Osteoblast (primary cell): ENCODE data around the gene C5orf24. TPM values are rescaled to one million over a fixed set of nuclear protein-coding genes. Genes with fewer than 3 reads are reported as not detected.
A peak's percentile ranks its signal among the peaks of the same experiment; 100 is the strongest.

Source experiments
- DNase-seq: peaks from one replicate; pipeline ENCODE4 v3.0.0; 2011; ENCODE audit warnings: low spot score, mixed read lengths; ENCODE audit not compliant: insufficient read length; ENCODE audit errors: missing footprints
- H2AFZ ChIP-seq: 2 replicates; pipeline ENCODE4 v1.6.0; 2011; ENCODE audit warnings: mild to moderate bottlenecking, low read length
- H3K27ac ChIP-seq: 2 replicates; pipeline ENCODE4 v1.5.1; 2011; ENCODE audit warnings: mild to moderate bottlenecking, low read depth, low read length, moderate library complexity
- H3K27me3 ChIP-seq: 2 replicates; pipeline ENCODE4 v1.6.0; 2012; ENCODE audit warnings: mild to moderate bottlenecking, control low read depth, inconsistent platforms, low read length, moderate library complexity; ENCODE audit not compliant: insufficient read depth
- H3K36me3 ChIP-seq: 2 replicates; pipeline ENCODE4 v1.5.1; 2011; ENCODE audit warnings: mild to moderate bottlenecking, low read length, control low read depth, moderate library complexity; ENCODE audit not compliant: insufficient read depth
- H3K4me1 ChIP-seq: 2 replicates; pipeline ENCODE4 v1.5.1; 2011; ENCODE audit warnings: mild to moderate bottlenecking, low read length, control low read depth, moderate library complexity; ENCODE audit not compliant: insufficient read depth
- H3K4me2 ChIP-seq: 2 replicates; pipeline ENCODE4 v1.6.0; 2011; ENCODE audit warnings: mild to moderate bottlenecking, low read length; ENCODE audit not compliant: insufficient read depth
- H3K4me3 ChIP-seq: fragments of 200-600 bp; sonication (generic); 3 replicates; pipeline ENCODE4 v1.5.1; 2012; ENCODE audit warnings: mild to moderate bottlenecking, low read length, inconsistent platforms; ENCODE audit not compliant: insufficient read depth
- H3K79me2 ChIP-seq: 2 replicates; pipeline ENCODE4 v1.6.0; 2012; ENCODE audit warnings: mild to moderate bottlenecking, low read length, control low read depth, inconsistent platforms; ENCODE audit not compliant: insufficient read depth
- H3K9me3 ChIP-seq: 2 replicates; pipeline ENCODE4 v1.5.1; 2011; ENCODE audit warnings: low read depth, low read length, control low read depth
- H4K20me1 ChIP-seq: 2 replicates; pipeline ENCODE4 v1.6.0; 2012; ENCODE audit warnings: mild to moderate bottlenecking, low read length, control low read depth; ENCODE audit not compliant: insufficient read depth
- total RNA-seq: library from RNA; depleted of rRNA; stranded (reverse); fragments of >200 nt; gene quantifications from 2 replicates; pipeline ENCODE4 v1.2.3, GENCODE V29; 2012
- TF ChIP-seq, protein P1 (sequence below): IDR thresholded peaks from 2 replicates; pipeline ENCODE4 v1.5.1; 2011; ENCODE audit warnings: mild to moderate bottlenecking, low read depth, low read length, moderate library complexity; ENCODE audit errors: extremely low read depth

Gene C5orf24
- total RNA-seq, 1 donor, result 46.3 TPM

GRCh38 chr5:134873494-134873893 lies 27.7 kb downstream of the C5orf24 start:
- peak overlapping the region; percentile 83 for H3K27ac ChIP-seq
- H2AFZ ChIP-seq, result peak overlapping the region; percentile 100
- no peaks in the 10 kb centered on the region for H3K9me3 ChIP-seq
- TF ChIP-seq, protein P1, sequence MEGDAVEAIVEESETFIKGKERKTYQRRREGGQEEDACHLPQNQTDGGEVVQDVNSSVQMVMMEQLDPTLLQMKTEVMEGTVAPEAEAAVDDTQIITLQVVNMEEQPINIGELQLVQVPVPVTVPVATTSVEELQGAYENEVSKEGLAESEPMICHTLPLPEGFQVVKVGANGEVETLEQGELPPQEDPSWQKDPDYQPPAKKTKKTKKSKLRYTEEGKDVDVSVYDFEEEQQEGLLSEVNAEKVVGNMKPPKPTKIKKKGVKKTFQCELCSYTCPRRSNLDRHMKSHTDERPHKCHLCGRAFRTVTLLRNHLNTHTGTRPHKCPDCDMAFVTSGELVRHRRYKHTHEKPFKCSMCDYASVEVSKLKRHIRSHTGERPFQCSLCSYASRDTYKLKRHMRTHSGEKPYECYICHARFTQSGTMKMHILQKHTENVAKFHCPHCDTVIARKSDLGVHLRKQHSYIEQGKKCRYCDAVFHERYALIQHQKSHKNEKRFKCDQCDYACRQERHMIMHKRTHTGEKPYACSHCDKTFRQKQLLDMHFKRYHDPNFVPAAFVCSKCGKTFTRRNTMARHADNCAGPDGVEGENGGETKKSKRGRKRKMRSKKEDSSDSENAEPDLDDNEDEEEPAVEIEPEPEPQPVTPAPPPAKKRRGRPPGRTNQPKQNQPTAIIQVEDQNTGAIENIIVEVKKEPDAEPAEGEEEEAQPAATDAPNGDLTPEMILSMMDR, result no peak
- H3K4me2 ChIP-seq, result peak overlapping the region; percentile 96
- DNase-seq, result no peak
- H3K4me1 ChIP-seq, result peaks cover 8% of the 10 kb centered on the region
- H4K20me1 ChIP-seq, result peaks cover 4% of the 10 kb centered on the region
- no peaks in the 10 kb centered on the region for H3K27me3 ChIP-seq
- peaks cover 24% of the 10 kb centered on the region for H3K79me2 ChIP-seq
- H3K36me3 ChIP-seq, result no peaks in the 10 kb centered on the region
- H3K4me3 ChIP-seq, result peak overlapping the region; percentile 80

DNA sequence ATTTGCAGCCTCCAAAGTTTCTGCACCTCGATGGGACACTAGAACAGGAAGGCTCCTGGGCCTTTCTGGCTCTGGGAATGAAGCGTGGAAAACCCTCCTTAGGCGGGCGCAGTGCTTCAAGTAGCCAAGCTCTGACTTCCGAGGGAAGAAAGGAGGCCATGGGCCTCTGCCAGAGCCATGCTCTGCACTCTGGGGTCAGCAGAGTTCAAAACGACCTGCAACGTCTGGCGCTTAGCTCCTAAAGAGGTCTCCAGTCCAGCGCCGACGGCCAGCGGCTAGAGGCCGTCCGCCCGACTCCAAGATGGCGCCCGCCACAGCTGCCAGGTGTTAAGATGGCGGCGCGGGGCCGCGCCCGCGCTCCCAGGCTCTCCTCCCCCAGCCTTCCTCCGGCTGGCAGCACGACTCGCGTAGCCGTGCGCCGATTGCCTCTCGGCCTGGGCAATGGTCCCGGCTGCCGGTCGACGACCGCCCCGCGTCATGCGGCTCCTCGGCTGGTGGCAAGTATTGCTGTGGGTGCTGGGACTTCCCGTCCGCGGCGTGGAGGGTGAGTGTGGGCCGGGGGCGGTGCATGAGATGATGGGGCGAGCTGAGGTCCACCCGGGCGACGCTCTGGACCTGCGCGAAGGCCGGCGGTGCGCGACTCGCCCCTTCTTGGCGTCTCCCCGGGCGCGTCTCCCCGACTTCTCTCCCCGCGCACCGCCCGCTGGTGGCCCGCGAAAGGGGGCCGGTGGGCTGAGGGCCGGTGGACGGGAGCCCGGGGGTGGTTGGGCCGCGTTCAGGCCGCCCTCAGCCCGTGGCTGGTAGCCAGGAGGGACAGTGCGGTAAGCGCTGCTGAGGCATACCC lies 28.4 kb downstream of the C5orf24 start, which contains the start of gene TXNDC15:
TSS of gene TXNDC15 (plus strand) at position 385 of the 844 bp plus-strand sequence. CDS start at position 442, 57 bp downstream.
- TF ChIP-seq, protein P1, result no peak
- Histone ChIP-seq H3K36me3 (no peaks in the 10 kb centered on the region), H3K79me2 (peaks cover 32% of the 10 kb centered on the region), H3K27me3 (no peaks in the 10 kb centered on the region), H4K20me1 (peaks cover 7% of the 10 kb centered on the region), H2AFZ (peak within 1 kb of the TSS; percentile 100), H3K9me3 (no peaks in the 10 kb centered on the region), H3K4me3 (peak within 1 kb of the TSS; percentile 80), H3K4me2 (peak within 1 kb of the TSS; percentile 96), H3K4me1 (peaks cover 8% of the 10 kb centered on the region), H3K27ac (peak within 1 kb of the TSS; percentile 83)
- peak; percentile 98 for DNase-seq

DNA sequence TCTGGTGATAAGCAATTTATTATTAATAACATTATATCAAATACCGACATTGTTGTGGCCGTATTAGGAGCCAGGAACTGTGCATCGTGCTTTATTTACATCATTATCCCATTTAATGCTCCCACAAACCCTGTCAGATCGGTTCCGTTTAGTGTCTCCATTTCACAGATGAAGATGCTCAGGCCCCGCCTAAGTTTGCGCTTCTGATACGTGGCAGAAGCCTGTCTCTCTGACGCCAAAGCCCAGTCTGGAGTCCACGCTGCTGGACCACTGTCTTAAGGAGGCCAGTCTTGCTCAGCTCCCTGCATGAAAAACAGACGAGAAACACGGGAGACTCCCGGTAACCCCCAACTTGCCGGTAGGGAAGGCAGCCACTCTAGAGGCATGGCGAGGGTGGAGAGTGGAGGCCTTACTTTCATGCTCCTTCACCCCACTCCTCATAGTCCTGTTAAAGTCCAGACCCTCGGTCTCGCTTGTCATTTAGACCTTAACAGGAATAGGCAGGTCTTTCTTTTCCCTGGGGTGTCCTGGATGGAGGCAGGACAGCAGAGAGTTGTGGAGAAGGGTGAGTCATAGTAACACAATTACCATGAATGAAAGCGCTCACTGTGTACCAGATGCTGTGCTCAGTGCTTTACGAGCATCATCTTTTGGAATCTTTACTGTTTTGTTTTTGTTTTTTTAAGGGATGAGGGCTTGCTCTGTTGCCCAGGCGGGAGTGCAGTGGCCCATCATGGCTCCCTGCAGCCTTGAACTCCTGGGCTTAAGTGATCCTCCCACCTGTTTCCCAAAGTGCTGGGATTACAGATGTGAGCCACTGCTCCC lies 29.3 kb downstream of the C5orf24 start:
- H4K20me1 ChIP-seq, result peaks cover 12% of the 10 kb centered on the region
- peak overlapping the region; percentile 80 for H3K4me3 ChIP-seq
- H3K27me3 ChIP-seq, result no peaks in the 10 kb centered on the region
- H3K4me2 ChIP-seq, result peak overlapping the region; percentile 96
- H3K9me3 ChIP-seq, result no peaks in the 10 kb centered on the region
- TF ChIP-seq, protein P1, result no peak
- H2AFZ ChIP-seq, result peak overlapping the region; percentile 100
- H3K36me3 ChIP-seq, result no peaks in the 10 kb centered on the region
- peak overlapping the region; percentile 83 for H3K27ac ChIP-seq
- peaks cover 8% of the 10 kb centered on the region for H3K4me1 ChIP-seq
- DNase-seq, result peak; percentile 97
- peaks cover 40% of the 10 kb centered on the region for H3K79me2 ChIP-seq
